Lower leg skin (tissue), 3 donors: Measurements from ENCODE around the gene IL1R1.

Source experiments
- CTCF ChIP-seq, 3 donors: fragments of 450-650 bp; IDR thresholded peaks; one replicate each; pipeline ENCODE4 v1.5.1; 2016; ENCODE audit warnings: antibody characterized with exemption in 3 of 3, mild to moderate bottlenecking in 3 of 3, moderate library complexity in 2 of 3
- POLR2A ChIP-seq, 2 donors: fragments of 450-650 bp; IDR thresholded peaks; one replicate each; pipeline ENCODE4 v1.6.1; 2016 to 2017; ENCODE audit warnings: antibody characterized with exemption in 2 of 2, mild to moderate bottlenecking in 1 of 2, moderate library complexity in 1 of 2

GRCh38 chr2:102114290-102114721, 28.2 kb upstream of the IL1R1 start:
- TF ChIP-seq CTCF (IDR thresholded peaks at IDR 0.05) (no peak), POLR2A (IDR thresholded peaks at IDR 0.05) (no peak)
